DND-41 (cell line): ENCODE data around the gene KDELR3.
A peak's percentile ranks its signal among the peaks of the same experiment; 100 is the strongest.

ENCODE experiments used
- ATAC-seq: fragments of 200-7000 bp; cut with Tn5 transposase; 3 replicates; pipeline ENCODE4 v1.9.1; 2021; ENCODE audit warnings: low read depth; ENCODE audit not compliant: insufficient read depth
- DNase-seq: peaks from one replicate; pipeline ENCODE4 v3.0.0-alpha.2; 2020
- H2AFZ ChIP-seq: 2 replicates; pipeline ENCODE4 v1.6.0; 2012; ENCODE audit warnings: low read depth, low read length
- H3K27ac ChIP-seq: 2 replicates; pipeline ENCODE4 v1.5.1; 2012; ENCODE audit warnings: low read length, inconsistent platforms
- H3K27me3 ChIP-seq: fragments of 200-600 bp; sonication (generic); 2 replicates; pipeline ENCODE4 v1.6.0; 2012; ENCODE audit warnings: low read length, mild to moderate bottlenecking, inconsistent platforms; ENCODE audit not compliant: insufficient read depth, poor library complexity
- H3K36me3 ChIP-seq: 2 replicates; pipeline ENCODE4 v1.5.1; 2012; ENCODE audit warnings: low read length, inconsistent platforms; ENCODE audit not compliant: insufficient read depth
- H3K4me1 ChIP-seq: 2 replicates; pipeline ENCODE4 v1.5.1; 2012; ENCODE audit warnings: mild to moderate bottlenecking, low read length; ENCODE audit not compliant: insufficient read depth
- H3K4me2 ChIP-seq: 2 replicates; pipeline ENCODE4 v1.6.0; 2012; ENCODE audit warnings: mild to moderate bottlenecking, moderate library complexity, low read length, inconsistent platforms; ENCODE audit not compliant: insufficient read depth
- H3K4me3 ChIP-seq, 2 experiments: fragments of 200-600 bp in 1 of 2; shearing (Covaris generic) in 1 of 2; 2 replicates each; pipeline ENCODE4 v1.5.1; 2012 to 2016; ENCODE audit warnings: inconsistent platforms in 2 of 2, low read length in 2 of 2, mild to moderate bottlenecking in 2 of 2, low read depth in 1 of 2, moderate library complexity in 1 of 2
- H3K79me2 ChIP-seq: 2 replicates; pipeline ENCODE4 v1.6.0; 2012; ENCODE audit warnings: low read length, inconsistent platforms; ENCODE audit not compliant: insufficient read depth
- H3K9ac ChIP-seq: 2 replicates; pipeline ENCODE4 v1.6.0; 2012; ENCODE audit warnings: low read depth, mild to moderate bottlenecking, inconsistent platforms, low read length, moderate library complexity
- H3K9me3 ChIP-seq: 2 replicates; pipeline ENCODE4 v1.5.1; 2012; ENCODE audit warnings: low read length, moderate library complexity, mild to moderate bottlenecking, inconsistent platforms; ENCODE audit not compliant: insufficient read depth, severe bottlenecking
- H4K20me1 ChIP-seq: 2 replicates; pipeline ENCODE4 v1.6.0; 2012; ENCODE audit warnings: low read length; ENCODE audit not compliant: insufficient read depth
- EZH2 ChIP-seq: IDR thresholded peaks from 3 replicates; pipeline ENCODE4 v1.6.1; 2012; ENCODE audit warnings: borderline replicate concordance, low read depth, mild to moderate bottlenecking, moderate library complexity, low read length, inconsistent platforms; ENCODE audit not compliant: severe bottlenecking
- TF ChIP-seq, protein P1 (sequence below): IDR thresholded peaks from 2 replicates; pipeline ENCODE4 v1.5.1; 2012; ENCODE audit warnings: borderline replicate concordance, low read length, moderate library complexity, mild to moderate bottlenecking; ENCODE audit not compliant: poor library complexity, severe bottlenecking; ENCODE audit errors: extremely low read depth

KDELR3 gene

DNA sequence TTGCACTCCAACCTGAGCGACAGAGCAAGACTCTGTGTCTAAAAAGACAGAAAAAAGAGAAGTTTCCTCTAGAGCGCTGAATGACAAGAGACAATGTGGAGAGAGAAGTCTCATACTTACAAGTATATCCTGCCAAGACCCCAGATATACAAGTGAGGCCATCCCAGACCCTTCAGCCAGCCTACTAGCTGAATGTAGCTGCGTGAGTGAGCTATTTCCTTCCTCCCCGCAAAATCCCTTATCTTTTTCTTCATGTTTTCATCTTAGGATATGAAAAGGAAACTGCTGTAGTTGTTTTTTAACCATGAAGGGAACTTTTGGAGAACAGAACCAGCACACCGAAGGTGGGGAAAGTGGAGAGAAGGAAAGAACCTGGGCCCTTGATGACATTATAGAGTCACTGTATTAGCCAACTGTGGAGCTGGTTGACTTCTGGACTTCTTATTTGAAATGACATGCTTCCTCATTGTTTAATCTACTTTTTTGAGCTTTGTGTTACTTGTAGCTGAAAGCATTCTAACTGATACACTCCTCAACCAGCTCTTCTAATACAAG, 42.6 kb downstream of the KDELR3 start:
- Histone ChIP-seq H3K27ac (no peak overlapping the region), H3K9me3 (no peaks in the 10 kb centered on the region), H3K4me3 (no peak overlapping the region), H3K9ac (no peak overlapping the region), H3K4me2 (no peak overlapping the region), H3K79me2 (peaks cover 11% of the 10 kb centered on the region), H2AFZ (no peak overlapping the region), H3K27me3 (no peaks in the 10 kb centered on the region), H3K36me3 (peaks cover 6% of the 10 kb centered on the region; the same call in 1 of the 2 replicates), H3K4me1 (peaks cover 10% of the 10 kb centered on the region), H4K20me1 (no peaks in the 10 kb centered on the region)
- DNase-seq: no peak
- TF ChIP-seq EZH2: no peak
- TF ChIP-seq, protein P1, sequence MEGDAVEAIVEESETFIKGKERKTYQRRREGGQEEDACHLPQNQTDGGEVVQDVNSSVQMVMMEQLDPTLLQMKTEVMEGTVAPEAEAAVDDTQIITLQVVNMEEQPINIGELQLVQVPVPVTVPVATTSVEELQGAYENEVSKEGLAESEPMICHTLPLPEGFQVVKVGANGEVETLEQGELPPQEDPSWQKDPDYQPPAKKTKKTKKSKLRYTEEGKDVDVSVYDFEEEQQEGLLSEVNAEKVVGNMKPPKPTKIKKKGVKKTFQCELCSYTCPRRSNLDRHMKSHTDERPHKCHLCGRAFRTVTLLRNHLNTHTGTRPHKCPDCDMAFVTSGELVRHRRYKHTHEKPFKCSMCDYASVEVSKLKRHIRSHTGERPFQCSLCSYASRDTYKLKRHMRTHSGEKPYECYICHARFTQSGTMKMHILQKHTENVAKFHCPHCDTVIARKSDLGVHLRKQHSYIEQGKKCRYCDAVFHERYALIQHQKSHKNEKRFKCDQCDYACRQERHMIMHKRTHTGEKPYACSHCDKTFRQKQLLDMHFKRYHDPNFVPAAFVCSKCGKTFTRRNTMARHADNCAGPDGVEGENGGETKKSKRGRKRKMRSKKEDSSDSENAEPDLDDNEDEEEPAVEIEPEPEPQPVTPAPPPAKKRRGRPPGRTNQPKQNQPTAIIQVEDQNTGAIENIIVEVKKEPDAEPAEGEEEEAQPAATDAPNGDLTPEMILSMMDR: no peak
- ATAC-seq: no peak

- TF ChIP-seq, protein P1: peak; percentile 51
- no peak for TF ChIP-seq EZH2
- DNase-seq (peak; percentile 45), ATAC-seq (peak; percentile 93)
- Histone ChIP-seq H3K36me3 (no peaks in the 10 kb centered on the region), H3K79me2 (no peaks in the 10 kb centered on the region), H3K4me3 (no peak overlapping the region), H3K4me1 (no peaks in the 10 kb centered on the region), H3K27me3 (no peaks in the 10 kb centered on the region), H3K9ac (no peak overlapping the region), H2AFZ (no peak overlapping the region; the same call in 1 of the 2 replicates), H3K4me2 (no peak overlapping the region), H4K20me1 (no peaks in the 10 kb centered on the region), H3K9me3 (no peaks in the 10 kb centered on the region), H3K27ac (no peak overlapping the region)
These were observed 45.2 kb downstream of the KDELR3 start for GRCh38 chr22:38513063-38513462.

GRCh38 chr22:38518620-38519019, 50.7 kb downstream of the KDELR3 start:
- no peak overlapping the region for H3K9ac ChIP-seq
- no peak overlapping the region for H3K27ac ChIP-seq
- H3K4me1 ChIP-seq: no peaks in the 10 kb centered on the region
- no peak overlapping the region for H3K4me2 ChIP-seq
- H3K36me3 ChIP-seq: no peaks in the 10 kb centered on the region
- DNase-seq (no peak), ATAC-seq (no peak)
- no peak overlapping the region for H3K4me3 ChIP-seq
- no peaks in the 10 kb centered on the region for H3K27me3 ChIP-seq
- H2AFZ ChIP-seq: no peak overlapping the region
- H4K20me1 ChIP-seq: no peaks in the 10 kb centered on the region
- no peaks in the 10 kb centered on the region for H3K9me3 ChIP-seq
- no peaks in the 10 kb centered on the region for H3K79me2 ChIP-seq
- TF ChIP-seq, protein P1: no peak
- no peak for TF ChIP-seq EZH2
